ENCODE results near the gene TENM3. TPM values are rescaled to one million over a fixed set of nuclear protein-coding genes. Genes with fewer than 3 reads are reported as not detected.

The TENM3 gene
- total and polyA plus RNA-seq, 5 donors from 2014 or later = not detected

- H3K4me1 ChIP-seq (ENCODE audit: control insufficient read depth, insufficient read depth, low read length, poor library complexity, severe bottlenecking) = no peaks in the 10 kb centered on the region
- no peaks in the 10 kb centered on the region for H3K36me3 ChIP-seq (ENCODE audit: control insufficient read depth, insufficient read depth, low read length)
- no peak for DNase-seq
- H3K27ac ChIP-seq (ENCODE audit: insufficient read depth, low read length, poor library complexity, severe bottlenecking) = no peak overlapping the region
- no peaks in the 10 kb centered on the region for H3K27me3 ChIP-seq (ENCODE audit: control insufficient read depth, insufficient read depth, low read length)
- H3K4me1 Mint-ChIP-seq = no peaks in the 10 kb centered on the region
- H3K4me3 ChIP-seq (ENCODE audit: low read depth, low read length) = no peak overlapping the region
- H3K9me3 Mint-ChIP-seq = peaks cover 0 to 5% (median 0%) of the 10 kb centered on the region in 7 donors
- no peaks in the 10 kb centered on the region for H3K36me3 Mint-ChIP-seq
- H3K27ac Mint-ChIP-seq = no peak overlapping the region
- no peak for ATAC-seq (ENCODE audit: low read depth in 2 of 2)
- H3K4me3 Mint-ChIP-seq = no peak overlapping the region
- H3K9me3 ChIP-seq (ENCODE audit: control insufficient read depth in 2 of 2, low read length in 2 of 2) = no peaks in the 10 kb centered on the region
- no peaks in the 10 kb centered on the region for H3K27me3 Mint-ChIP-seq
Observed at GRCh38 chr4:182533964-182534363, 290.8 kb downstream of the TENM3 start.

GRCh38 chr4:182536221-182536811 lies 293.1 kb downstream of the TENM3 start:
- Histone ChIP-seq H3K27me3 (ENCODE audit: control insufficient read depth, insufficient read depth, low read length) (no peaks in the 10 kb centered on the region), H3K4me3 (ENCODE audit: low read depth, low read length) (no peak overlapping the region), H3K4me1 (ENCODE audit: control insufficient read depth, insufficient read depth, low read length, poor library complexity, severe bottlenecking) (no peaks in the 10 kb centered on the region), H3K27ac (ENCODE audit: insufficient read depth, low read length, poor library complexity, severe bottlenecking) (no peak overlapping the region), H3K36me3 (ENCODE audit: control insufficient read depth, insufficient read depth, low read length) (no peaks in the 10 kb centered on the region), H3K9me3 (ENCODE audit: control insufficient read depth in 2 of 2, low read length in 2 of 2) (no peaks in the 10 kb centered on the region)
- no peak for DNase-seq
- no peaks in the 10 kb centered on the region for H3K9me3 Mint-ChIP-seq
- H3K36me3 Mint-ChIP-seq = no peaks in the 10 kb centered on the region
- H3K4me3 Mint-ChIP-seq = no peak overlapping the region
- no peaks in the 10 kb centered on the region for H3K27me3 Mint-ChIP-seq
- H3K4me1 Mint-ChIP-seq = no peaks in the 10 kb centered on the region
- no peak for ATAC-seq (ENCODE audit: low read depth in 2 of 2)
- H3K27ac Mint-ChIP-seq = no peak overlapping the region

DNA sequence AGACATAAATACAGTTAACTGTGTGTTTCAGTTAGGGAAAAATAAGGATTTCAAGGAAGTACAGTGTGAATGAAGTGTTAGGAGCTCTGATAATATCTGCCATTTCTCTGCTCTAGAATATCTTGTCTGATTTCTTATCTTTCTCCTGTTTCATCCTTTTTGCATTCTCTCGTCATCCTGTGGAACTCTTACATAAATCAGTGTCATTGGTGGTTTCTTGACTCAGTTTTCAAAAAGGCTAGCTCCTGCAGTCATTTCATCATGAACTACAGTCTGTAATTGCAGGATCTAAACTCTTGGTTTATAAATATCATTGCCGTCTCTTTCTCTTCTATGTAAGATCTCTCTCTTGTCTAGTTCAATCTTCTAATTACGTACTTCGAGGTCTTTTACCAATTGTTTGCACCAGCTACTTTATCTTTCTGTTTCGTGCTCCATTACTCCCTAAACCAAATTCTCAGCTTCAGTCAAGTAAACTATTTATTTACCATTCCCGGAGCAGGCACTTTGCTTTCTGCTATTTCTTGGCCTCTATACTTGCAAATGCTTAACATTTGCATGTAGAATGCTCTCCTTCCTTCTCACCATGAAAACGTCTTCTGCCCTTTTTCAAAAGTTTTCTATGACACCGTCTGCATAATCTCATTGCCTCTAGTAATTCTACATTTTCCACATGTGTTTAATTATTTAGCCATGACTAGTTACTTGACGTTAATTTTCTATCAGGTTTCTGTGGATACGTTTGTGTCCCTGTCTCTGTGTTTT lies 294.0 kb downstream of the TENM3 start:
- Mint-ChIP-seq H3K9me3 (no peaks in the 10 kb centered on the region), H3K36me3 (no peaks in the 10 kb centered on the region), H3K27me3 (no peaks in the 10 kb centered on the region), H3K4me3 (no peak overlapping the region), H3K27ac (no peak overlapping the region), H3K4me1 (no peaks in the 10 kb centered on the region)
- no peaks in the 10 kb centered on the region for H3K36me3 ChIP-seq (ENCODE audit: control insufficient read depth, insufficient read depth, low read length)
- no peaks in the 10 kb centered on the region for H3K9me3 ChIP-seq (ENCODE audit: control insufficient read depth in 2 of 2, low read length in 2 of 2)
- no peak for ATAC-seq (ENCODE audit: low read depth in 2 of 2)
- no peak for DNase-seq
- no peaks in the 10 kb centered on the region for H3K27me3 ChIP-seq (ENCODE audit: control insufficient read depth, insufficient read depth, low read length)
- no peaks in the 10 kb centered on the region for H3K4me1 ChIP-seq (ENCODE audit: control insufficient read depth, insufficient read depth, low read length, poor library complexity, severe bottlenecking)
- no peak overlapping the region for H3K4me3 ChIP-seq (ENCODE audit: low read depth, low read length)
- H3K27ac ChIP-seq (ENCODE audit: insufficient read depth, low read length, poor library complexity, severe bottlenecking) = no peak overlapping the region

- Mint-ChIP-seq H3K27ac (no peak overlapping the region), H3K4me3 (no peak overlapping the region), H3K36me3 (no peaks in the 10 kb centered on the region), H3K27me3 (no peaks in the 10 kb centered on the region), H3K9me3 (no peaks in the 10 kb centered on the region), H3K4me1 (no peaks in the 10 kb centered on the region)
- no peaks in the 10 kb centered on the region for H3K27me3 ChIP-seq (ENCODE audit: control insufficient read depth, insufficient read depth, low read length)
- H3K9me3 ChIP-seq (ENCODE audit: control insufficient read depth in 2 of 2, low read length in 2 of 2) = no peaks in the 10 kb centered on the region
- H3K4me3 ChIP-seq (ENCODE audit: low read depth, low read length) = no peak overlapping the region
- H3K4me1 ChIP-seq (ENCODE audit: control insufficient read depth, insufficient read depth, low read length, poor library complexity, severe bottlenecking) = no peaks in the 10 kb centered on the region
- ATAC-seq (ENCODE audit: low read depth in 2 of 2) = no peak
- H3K36me3 ChIP-seq (ENCODE audit: control insufficient read depth, insufficient read depth, low read length) = no peaks in the 10 kb centered on the region
- no peak for DNase-seq
- H3K27ac ChIP-seq (ENCODE audit: insufficient read depth, low read length, poor library complexity, severe bottlenecking) = no peak overlapping the region
Observed at GRCh38 chr4:182538031-182538430, 294.8 kb downstream of the TENM3 start.

DNA sequence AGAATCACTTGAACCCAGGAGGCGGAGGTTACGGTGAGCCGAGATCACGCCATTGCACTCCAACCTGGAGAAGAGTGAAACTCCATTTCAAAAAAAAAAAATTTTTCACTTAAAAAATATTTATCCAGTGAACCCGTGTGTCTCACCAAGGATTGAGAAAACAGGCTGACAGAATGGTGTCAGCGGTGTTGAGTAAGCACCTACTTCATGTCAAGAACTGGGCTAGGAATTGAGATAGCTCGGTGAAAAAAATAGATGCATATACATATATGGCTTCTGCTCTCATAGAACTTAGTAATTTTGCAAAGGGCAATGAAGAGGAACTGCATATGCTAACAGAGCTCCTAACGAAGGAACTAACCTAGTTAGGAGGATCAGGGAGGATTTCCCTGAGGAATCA lies 297.3 kb downstream of the TENM3 start:
- Histone ChIP-seq H3K4me3 (ENCODE audit: low read depth, low read length) (no peak overlapping the region), H3K36me3 (ENCODE audit: control insufficient read depth, insufficient read depth, low read length) (no peaks in the 10 kb centered on the region), H3K4me1 (ENCODE audit: control insufficient read depth, insufficient read depth, low read length, poor library complexity, severe bottlenecking) (no peaks in the 10 kb centered on the region), H3K27ac (ENCODE audit: insufficient read depth, low read length, poor library complexity, severe bottlenecking) (no peak overlapping the region), H3K27me3 (ENCODE audit: control insufficient read depth, insufficient read depth, low read length) (no peaks in the 10 kb centered on the region), H3K9me3 (ENCODE audit: control insufficient read depth in 2 of 2, low read length in 2 of 2) (no peaks in the 10 kb centered on the region)
- peaks cover 0 to 2% (median 0%) of the 10 kb centered on the region in 7 donors for H3K9me3 Mint-ChIP-seq
- no peak overlapping the region for H3K27ac Mint-ChIP-seq
- H3K4me3 Mint-ChIP-seq = no peak overlapping the region
- H3K36me3 Mint-ChIP-seq = no peaks in the 10 kb centered on the region
- ATAC-seq (ENCODE audit: low read depth in 2 of 2) (no peak), DNase-seq (no peak)
- H3K27me3 Mint-ChIP-seq = peaks cover 9% of the 10 kb centered on the region
- no peaks in the 10 kb centered on the region for H3K4me1 Mint-ChIP-seq

- H3K4me1 Mint-ChIP-seq = no peaks in the 10 kb centered on the region
- H3K4me3 Mint-ChIP-seq = no peak overlapping the region
- H3K27ac ChIP-seq (ENCODE audit: insufficient read depth, low read length, poor library complexity, severe bottlenecking) = no peak overlapping the region
- no peak overlapping the region for H3K27ac Mint-ChIP-seq
- no peaks in the 10 kb centered on the region for H3K36me3 ChIP-seq (ENCODE audit: control insufficient read depth, insufficient read depth, low read length)
- H3K9me3 Mint-ChIP-seq = peaks cover 0 to 2% (median 0%) of the 10 kb centered on the region in 7 donors
- H3K27me3 ChIP-seq (ENCODE audit: control insufficient read depth, insufficient read depth, low read length) = no peaks in the 10 kb centered on the region
- H3K4me1 ChIP-seq (ENCODE audit: control insufficient read depth, insufficient read depth, low read length, poor library complexity, severe bottlenecking) = no peaks in the 10 kb centered on the region
- H3K27me3 Mint-ChIP-seq = peaks cover 13% of the 10 kb centered on the region
- ATAC-seq (ENCODE audit: low read depth in 2 of 2) (no peak), DNase-seq (no peak)
- no peaks in the 10 kb centered on the region for H3K36me3 Mint-ChIP-seq
- H3K9me3 ChIP-seq (ENCODE audit: control insufficient read depth in 2 of 2, low read length in 2 of 2) = no peaks in the 10 kb centered on the region
- no peak overlapping the region for H3K4me3 ChIP-seq (ENCODE audit: low read depth, low read length)
Observed at GRCh38 chr4:182547435-182547834, 304.2 kb downstream of the TENM3 start.

DNA sequence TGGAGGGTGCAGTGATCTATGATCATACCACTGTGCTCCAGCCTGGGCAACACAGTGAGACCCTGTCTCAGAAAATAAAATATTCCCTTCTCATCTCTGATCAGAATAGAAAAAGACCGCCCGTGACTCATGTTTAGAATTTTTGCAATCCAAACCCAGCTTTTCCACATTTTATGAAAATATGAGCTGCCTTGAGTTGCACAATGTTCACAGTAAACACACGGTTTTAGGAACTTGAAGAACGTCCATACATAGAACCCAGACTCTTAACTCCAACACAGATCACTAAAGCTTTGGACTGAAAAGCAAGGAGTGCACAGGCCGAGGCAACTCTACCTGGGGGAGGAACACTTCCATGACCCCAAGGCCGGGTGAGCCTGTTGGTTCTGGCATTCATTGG lies 305.0 kb downstream of the TENM3 start:
- Mint-ChIP-seq H3K27me3 (peaks cover 13% of the 10 kb centered on the region), H3K36me3 (no peaks in the 10 kb centered on the region), H3K27ac (no peak overlapping the region), H3K4me1 (no peaks in the 10 kb centered on the region), H3K4me3 (no peak overlapping the region), H3K9me3 (peaks cover 0 to 2% (median 0%) of the 10 kb centered on the region in 7 donors)
- Histone ChIP-seq H3K27ac (ENCODE audit: insufficient read depth, low read length, poor library complexity, severe bottlenecking) (no peak overlapping the region), H3K4me1 (ENCODE audit: control insufficient read depth, insufficient read depth, low read length, poor library complexity, severe bottlenecking) (no peaks in the 10 kb centered on the region), H3K9me3 (ENCODE audit: control insufficient read depth in 2 of 2, low read length in 2 of 2) (no peaks in the 10 kb centered on the region), H3K4me3 (ENCODE audit: low read depth, low read length) (no peak overlapping the region), H3K27me3 (ENCODE audit: control insufficient read depth, insufficient read depth, low read length) (no peaks in the 10 kb centered on the region), H3K36me3 (ENCODE audit: control insufficient read depth, insufficient read depth, low read length) (no peaks in the 10 kb centered on the region)
- DNase-seq = no peak
- no peak for ATAC-seq (ENCODE audit: low read depth in 2 of 2)

- no peaks in the 10 kb centered on the region for H3K36me3 ChIP-seq (ENCODE audit: control insufficient read depth, insufficient read depth, low read length)
- no peaks in the 10 kb centered on the region for H3K9me3 ChIP-seq (ENCODE audit: control insufficient read depth in 2 of 2, low read length in 2 of 2)
- H3K27ac ChIP-seq (ENCODE audit: insufficient read depth, low read length, poor library complexity, severe bottlenecking) = no peak overlapping the region
- Mint-ChIP-seq H3K27me3 (peaks cover 9% of the 10 kb centered on the region), H3K36me3 (no peaks in the 10 kb centered on the region), H3K27ac (no peak overlapping the region), H3K4me3 (no peak overlapping the region), H3K4me1 (no peaks in the 10 kb centered on the region), H3K9me3 (peaks cover 0 to 2% (median 0%) of the 10 kb centered on the region in 7 donors)
- ATAC-seq (ENCODE audit: low read depth in 2 of 2) = no peak
- DNase-seq = no peak
- H3K27me3 ChIP-seq (ENCODE audit: control insufficient read depth, insufficient read depth, low read length) = no peaks in the 10 kb centered on the region
- H3K4me1 ChIP-seq (ENCODE audit: control insufficient read depth, insufficient read depth, low read length, poor library complexity, severe bottlenecking) = no peaks in the 10 kb centered on the region
- H3K4me3 ChIP-seq (ENCODE audit: low read depth, low read length) = no peak overlapping the region
Observed at GRCh38 chr4:182549356-182549755, 306.2 kb downstream of the TENM3 start.
